GM12891 (cell line): ENCODE measurements around the gene ARF6.

ENCODE experiments used
- DNase-seq: peaks from one replicate; pipeline ENCODE4 v3.0.0; 2011; ENCODE audit warnings: low spot score; ENCODE audit not compliant: insufficient read length
- FAIRE-seq: peaks from 2 replicates; lab custom pipeline; 2011; peaks lifted over from hg19 to GRCh38; lab: Jason Lieb, UNC
- PAX5 ChIP-seq: IDR thresholded peaks from 2 replicates; pipeline ENCODE4 v1.6.1; 2011; ENCODE audit warnings: low read length, moderate library complexity, mild to moderate bottlenecking; ENCODE audit not compliant: insufficient read depth, severe bottlenecking
- POLR2A ChIP-seq: IDR thresholded peaks from 2 replicates; pipeline ENCODE4 v1.6.1; 2011; ENCODE audit warnings: low read depth, low read length, control low read depth
- POLR2AphosphoS5 ChIP-seq: IDR thresholded peaks from 2 replicates; pipeline ENCODE4 v1.6.1; 2011; ENCODE audit warnings: low read depth, low read length, control low read depth
- POU2F2 ChIP-seq: IDR thresholded peaks from 2 replicates; pipeline ENCODE4 v1.6.1; 2011; ENCODE audit warnings: low read depth, mild to moderate bottlenecking, control low read depth, low read length, moderate library complexity
- SPI1 ChIP-seq: IDR thresholded peaks from 2 replicates; pipeline ENCODE4 v1.6.1; 2011; ENCODE audit warnings: low read depth, low read length, control low read depth
- TAF1 ChIP-seq: IDR thresholded peaks from 2 replicates; pipeline ENCODE4 v1.6.1; 2011; ENCODE audit warnings: low read depth, low read length, control low read depth

ARF6 gene

GRCh38 chr14:49905989-49906388 lies 13.1 kb downstream of the ARF6 start:
- no peak for DNase-seq
- FAIRE-seq, result no peak
- TF ChIP-seq POU2F2 (no peak), PAX5 (no peak)

GRCh38 chr14:49907186-49907585 lies 14.3 kb downstream of the ARF6 start:
- TF ChIP-seq SPI1 (no peak), POU2F2 (no peak), TAF1 (no peak), PAX5 (no peak), POLR2AphosphoS5 (no peak), POLR2A (no peak)
- no peak for DNase-seq
- peak; percentile 76 for FAIRE-seq

GRCh38 chr14:49908433-49908782 lies 15.5 kb downstream of the ARF6 start:
- no peak for TF ChIP-seq POLR2AphosphoS5
- TF ChIP-seq POU2F2, result no peak
- no peak for TF ChIP-seq PAX5
- TF ChIP-seq SPI1, result no peak
- TF ChIP-seq TAF1, result no peak
- no peak for TF ChIP-seq POLR2A
- FAIRE-seq (no peak), DNase-seq (no peak)

GRCh38 chr14:49909016-49909415 lies 16.1 kb downstream of the ARF6 start:
- TF ChIP-seq POU2F2 (no peak), SPI1 (no peak), PAX5 (no peak), POLR2A (no peak), TAF1 (no peak)
- DNase-seq (no peak), FAIRE-seq (no peak)

GRCh38 chr14:49915085-49915484 lies 22.2 kb downstream of the ARF6 start:
- no peak for TF ChIP-seq TAF1
- no peak for TF ChIP-seq POLR2A
- no peak for TF ChIP-seq PAX5
- TF ChIP-seq POLR2AphosphoS5, result no peak
- TF ChIP-seq SPI1, result no peak
- no peak for TF ChIP-seq POU2F2
- DNase-seq (no peak), FAIRE-seq (peak; percentile 28)

- DNase-seq (no peak), FAIRE-seq (no peak)
- TF ChIP-seq TAF1 (no peak), SPI1 (no peak), POU2F2 (no peak), POLR2AphosphoS5 (no peak), PAX5 (no peak), POLR2A (no peak)
Measured at GRCh38 chr14:49918706-49919105, 25.8 kb downstream of the ARF6 start.

GRCh38 chr14:49919825-49920659 lies 27.2 kb downstream of the ARF6 start:
- DNase-seq (no peak), FAIRE-seq (peak; percentile 55)
- TF ChIP-seq POLR2A (no peak), TAF1 (no peak)

- FAIRE-seq (no peak), DNase-seq (peak; percentile 18)
- TF ChIP-seq POLR2A, result no peak
- 0 out of 2 replicates have a peak, but pooled peaks have one; percentile 9 for TF ChIP-seq SPI1
Measured at GRCh38 chr14:49920935-49921334, 28.1 kb downstream of the ARF6 start.

- FAIRE-seq (no peak), DNase-seq (no peak)
- TF ChIP-seq TAF1 (no peak), POLR2AphosphoS5 (no peak), POU2F2 (no peak), POLR2A (no peak), SPI1 (no peak), PAX5 (no peak)
Measured at GRCh38 chr14:49921401-49921800, 28.5 kb downstream of the ARF6 start.

- DNase-seq (no peak), FAIRE-seq (no peak)
- no peak for TF ChIP-seq POU2F2
Measured at GRCh38 chr14:49923442-49923841, 30.6 kb downstream of the ARF6 start.

- no peak for DNase-seq
- FAIRE-seq, result no peak
- TF ChIP-seq POLR2A (no peak), POU2F2 (no peak), SPI1 (no peak), TAF1 (no peak), POLR2AphosphoS5 (no peak), PAX5 (no peak)
Measured at GRCh38 chr14:49923881-49924280, 31.0 kb downstream of the ARF6 start.
